NB4 (cell line): ENCODE measurements around the gene CARD6.

Experiments used
- POLR2A ChIP-seq: IDR thresholded peaks from 2 replicates; pipeline ENCODE4 v1.6.1; 2011; ENCODE audit warnings: mild to moderate bottlenecking; ENCODE audit not compliant: insufficient read length; ENCODE audit errors: extremely low read depth
- TF ChIP-seq, protein P1 (sequence below): IDR thresholded peaks from one replicate; pipeline ENCODE4 v1.5.1; 2012; ENCODE audit warnings: low read depth, low read length
- TF ChIP-seq, protein P2 (sequence below): IDR thresholded peaks from 2 replicates; pipeline ENCODE4 v1.6.1; 2011; ENCODE audit warnings: low read depth, low read length

DNA sequence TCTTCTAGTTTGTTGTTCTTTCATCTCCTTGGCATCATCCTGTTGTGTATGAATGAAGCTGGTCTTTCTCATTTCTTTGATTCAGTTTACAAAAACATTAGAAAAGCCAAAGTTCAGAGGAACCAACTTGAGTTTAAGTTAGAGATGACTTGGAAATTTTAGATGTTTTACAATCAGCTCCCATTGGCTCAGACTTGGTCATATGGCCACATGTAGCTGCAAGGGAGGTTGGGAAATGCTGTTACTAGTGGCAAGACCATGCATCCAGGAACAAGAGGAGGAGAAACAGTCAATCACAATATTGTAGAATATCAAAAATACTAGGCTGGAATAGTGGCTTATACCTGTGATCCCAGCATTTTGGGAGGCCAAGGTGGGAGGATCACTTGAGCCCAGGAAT lies 19.5 kb downstream of the CARD6 start:
- TF ChIP-seq, protein P1, sequence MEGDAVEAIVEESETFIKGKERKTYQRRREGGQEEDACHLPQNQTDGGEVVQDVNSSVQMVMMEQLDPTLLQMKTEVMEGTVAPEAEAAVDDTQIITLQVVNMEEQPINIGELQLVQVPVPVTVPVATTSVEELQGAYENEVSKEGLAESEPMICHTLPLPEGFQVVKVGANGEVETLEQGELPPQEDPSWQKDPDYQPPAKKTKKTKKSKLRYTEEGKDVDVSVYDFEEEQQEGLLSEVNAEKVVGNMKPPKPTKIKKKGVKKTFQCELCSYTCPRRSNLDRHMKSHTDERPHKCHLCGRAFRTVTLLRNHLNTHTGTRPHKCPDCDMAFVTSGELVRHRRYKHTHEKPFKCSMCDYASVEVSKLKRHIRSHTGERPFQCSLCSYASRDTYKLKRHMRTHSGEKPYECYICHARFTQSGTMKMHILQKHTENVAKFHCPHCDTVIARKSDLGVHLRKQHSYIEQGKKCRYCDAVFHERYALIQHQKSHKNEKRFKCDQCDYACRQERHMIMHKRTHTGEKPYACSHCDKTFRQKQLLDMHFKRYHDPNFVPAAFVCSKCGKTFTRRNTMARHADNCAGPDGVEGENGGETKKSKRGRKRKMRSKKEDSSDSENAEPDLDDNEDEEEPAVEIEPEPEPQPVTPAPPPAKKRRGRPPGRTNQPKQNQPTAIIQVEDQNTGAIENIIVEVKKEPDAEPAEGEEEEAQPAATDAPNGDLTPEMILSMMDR, result no peak
- TF ChIP-seq, protein P2, sequence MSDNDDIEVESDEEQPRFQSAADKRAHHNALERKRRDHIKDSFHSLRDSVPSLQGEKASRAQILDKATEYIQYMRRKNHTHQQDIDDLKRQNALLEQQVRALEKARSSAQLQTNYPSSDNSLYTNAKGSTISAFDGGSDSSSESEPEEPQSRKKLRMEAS, result no peak
- TF ChIP-seq POLR2A, result no peak
